ENCODE results near the gene HK1.

The HK1 gene

DNA sequence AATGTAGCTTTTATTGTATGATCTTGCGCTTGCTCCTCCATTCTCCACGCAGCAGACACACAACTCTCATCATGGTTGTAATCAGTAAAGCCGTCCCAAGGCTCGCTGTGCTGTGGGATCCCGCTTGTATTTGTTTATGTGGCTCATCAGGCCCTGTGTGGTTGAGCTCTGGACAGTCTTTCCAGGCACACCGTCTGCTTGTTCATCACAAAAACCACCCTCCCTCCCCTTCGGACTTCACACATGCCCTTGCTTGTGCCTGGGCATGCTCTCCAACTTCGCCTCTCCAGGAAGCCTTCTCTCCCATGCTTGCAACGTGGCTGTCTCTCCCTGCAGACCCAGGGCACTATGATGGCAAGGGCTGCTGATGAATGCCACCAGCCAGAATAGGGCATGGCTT is 62.4 kb downstream of the HK1 start:
- Histone ChIP-seq H4K20me1 (ENCODE audit: insufficient read depth, low read length) (peaks cover 49% of the 10 kb centered on the region), H3K4me3 (ENCODE audit: low read depth in 1 of 2, low read length in 2 of 2) (no peak overlapping the region), H2AFZ (ENCODE audit: low read depth, low read length) (no peak overlapping the region), H3K79me2 (ENCODE audit: insufficient read depth, low read length) (peaks cover 69% of the 10 kb centered on the region), H3K36me3 (ENCODE audit: insufficient read depth, low read length) (peaks cover 32% of the 10 kb centered on the region), H3K9me3 (ENCODE audit: insufficient read depth, low read length, severe bottlenecking) (no peaks in the 10 kb centered on the region), H3K27me3 (ENCODE audit: insufficient read depth, low read length, poor library complexity) (no peaks in the 10 kb centered on the region), H3K27ac (ENCODE audit: low read length) (no peak overlapping the region), H3K4me1 (ENCODE audit: insufficient read depth, low read length) (0 out of 2 replicates have a peak, but pooled peaks cover 3% of the 10 kb centered on the region), H3K9ac (ENCODE audit: low read depth, low read length) (no peak overlapping the region), H3K4me2 (ENCODE audit: insufficient read depth, low read length) (no peak overlapping the region)
- TF ChIP-seq, protein P1, sequence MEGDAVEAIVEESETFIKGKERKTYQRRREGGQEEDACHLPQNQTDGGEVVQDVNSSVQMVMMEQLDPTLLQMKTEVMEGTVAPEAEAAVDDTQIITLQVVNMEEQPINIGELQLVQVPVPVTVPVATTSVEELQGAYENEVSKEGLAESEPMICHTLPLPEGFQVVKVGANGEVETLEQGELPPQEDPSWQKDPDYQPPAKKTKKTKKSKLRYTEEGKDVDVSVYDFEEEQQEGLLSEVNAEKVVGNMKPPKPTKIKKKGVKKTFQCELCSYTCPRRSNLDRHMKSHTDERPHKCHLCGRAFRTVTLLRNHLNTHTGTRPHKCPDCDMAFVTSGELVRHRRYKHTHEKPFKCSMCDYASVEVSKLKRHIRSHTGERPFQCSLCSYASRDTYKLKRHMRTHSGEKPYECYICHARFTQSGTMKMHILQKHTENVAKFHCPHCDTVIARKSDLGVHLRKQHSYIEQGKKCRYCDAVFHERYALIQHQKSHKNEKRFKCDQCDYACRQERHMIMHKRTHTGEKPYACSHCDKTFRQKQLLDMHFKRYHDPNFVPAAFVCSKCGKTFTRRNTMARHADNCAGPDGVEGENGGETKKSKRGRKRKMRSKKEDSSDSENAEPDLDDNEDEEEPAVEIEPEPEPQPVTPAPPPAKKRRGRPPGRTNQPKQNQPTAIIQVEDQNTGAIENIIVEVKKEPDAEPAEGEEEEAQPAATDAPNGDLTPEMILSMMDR (IDR thresholded peaks at IDR 0.05; ENCODE audit: borderline replicate concordance, extremely low read depth, low read length, poor library complexity, severe bottlenecking): no peak
- no peak for TF ChIP-seq EZH2 (IDR thresholded peaks at IDR 0.05; ENCODE audit: borderline replicate concordance, low read depth, low read length, severe bottlenecking)
- DNase-seq: no peak
- ATAC-seq (ENCODE audit: insufficient read depth, low read depth): no peak

DNA sequence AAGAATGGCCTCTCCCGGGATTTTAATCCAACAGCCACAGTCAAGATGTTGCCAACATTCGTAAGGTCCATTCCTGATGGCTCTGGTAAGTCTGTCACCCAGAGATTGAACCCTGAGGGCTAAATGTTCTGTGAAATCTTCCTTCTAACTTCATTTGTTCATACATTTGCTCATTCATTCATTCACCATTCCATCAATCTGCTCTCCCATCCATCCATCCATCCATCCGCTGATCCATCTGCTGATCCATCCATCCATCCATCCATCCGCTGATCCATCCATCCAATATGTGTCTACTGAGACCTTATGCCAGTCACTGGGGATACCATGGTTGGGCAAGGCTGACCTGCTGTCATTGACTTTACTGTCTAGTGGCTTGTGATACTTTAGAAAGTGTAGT is 65.6 kb downstream of the HK1 start:
- Histone ChIP-seq H3K27ac (ENCODE audit: low read length) (no peak overlapping the region), H4K20me1 (ENCODE audit: insufficient read depth, low read length) (peaks cover 36% of the 10 kb centered on the region), H3K27me3 (ENCODE audit: insufficient read depth, low read length, poor library complexity) (no peaks in the 10 kb centered on the region), H3K4me3 (ENCODE audit: low read depth in 1 of 2, low read length in 2 of 2) (no peak overlapping the region), H3K9ac (ENCODE audit: low read depth, low read length) (no peak overlapping the region), H2AFZ (ENCODE audit: low read depth, low read length) (no peak overlapping the region), H3K79me2 (ENCODE audit: insufficient read depth, low read length) (peaks cover 49% of the 10 kb centered on the region), H3K4me1 (ENCODE audit: insufficient read depth, low read length) (0 out of 2 replicates have a peak, but pooled peaks cover 3% of the 10 kb centered on the region), H3K9me3 (ENCODE audit: insufficient read depth, low read length, severe bottlenecking) (no peaks in the 10 kb centered on the region), H3K36me3 (ENCODE audit: insufficient read depth, low read length) (peaks cover 53% of the 10 kb centered on the region), H3K4me2 (ENCODE audit: insufficient read depth, low read length) (no peak overlapping the region)
- ATAC-seq (ENCODE audit: insufficient read depth, low read depth): no peak
- no peak for TF ChIP-seq EZH2 (IDR thresholded peaks at IDR 0.05; ENCODE audit: borderline replicate concordance, low read depth, low read length, severe bottlenecking)
- TF ChIP-seq, protein P1 (IDR thresholded peaks at IDR 0.05; ENCODE audit: borderline replicate concordance, extremely low read depth, low read length, poor library complexity, severe bottlenecking): no peak
- no peak for DNase-seq

DNA sequence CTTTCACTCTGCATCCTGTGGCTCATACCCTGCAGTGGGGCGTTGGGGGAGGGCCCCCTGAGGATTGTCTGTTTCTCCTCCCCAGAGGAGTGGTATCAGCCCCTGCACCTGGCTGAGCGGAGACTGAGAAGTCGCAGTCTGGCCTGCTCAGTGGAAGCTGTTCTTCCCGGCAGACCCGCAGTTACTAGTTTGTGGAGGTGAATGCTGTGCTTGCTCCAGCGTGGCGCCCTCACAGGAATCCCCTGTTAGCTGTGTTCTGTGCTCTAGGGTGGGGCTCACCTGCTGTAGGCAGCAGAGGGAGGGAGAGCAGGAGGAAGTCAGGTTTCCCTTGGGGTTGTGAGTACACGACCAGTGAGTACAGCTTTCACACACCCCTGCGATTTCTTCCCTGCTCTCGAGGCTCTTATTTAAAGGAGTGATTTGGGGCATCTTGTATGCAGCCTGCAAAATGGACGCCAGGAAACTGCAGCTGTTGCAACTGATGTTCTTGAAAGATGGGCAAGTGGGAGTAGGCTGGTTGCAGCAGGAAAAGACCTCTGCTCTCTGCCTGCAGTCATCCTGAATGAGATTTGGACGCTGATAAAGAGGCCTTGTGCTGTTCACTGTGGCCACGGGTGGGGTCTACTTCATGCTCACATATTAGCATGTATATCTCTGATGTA is 66.4 kb downstream of the HK1 start:
- Histone ChIP-seq H3K4me1 (ENCODE audit: insufficient read depth, low read length) (0 out of 2 replicates have a peak, but pooled peaks cover 3% of the 10 kb centered on the region), H3K9me3 (ENCODE audit: insufficient read depth, low read length, severe bottlenecking) (no peaks in the 10 kb centered on the region), H3K27me3 (ENCODE audit: insufficient read depth, low read length, poor library complexity) (no peaks in the 10 kb centered on the region), H3K79me2 (ENCODE audit: insufficient read depth, low read length) (peaks cover 41% of the 10 kb centered on the region), H3K4me3 (ENCODE audit: low read depth in 1 of 2, low read length in 2 of 2) (no peak overlapping the region), H3K36me3 (ENCODE audit: insufficient read depth, low read length) (peaks cover 61% of the 10 kb centered on the region), H4K20me1 (ENCODE audit: insufficient read depth, low read length) (peaks cover 29% of the 10 kb centered on the region), H2AFZ (ENCODE audit: low read depth, low read length) (no peak overlapping the region), H3K4me2 (ENCODE audit: insufficient read depth, low read length) (no peak overlapping the region), H3K9ac (ENCODE audit: low read depth, low read length) (no peak overlapping the region), H3K27ac (ENCODE audit: low read length) (peak overlapping the region; percentile 14; the same call in 1 of the 2 replicates)
- peak; percentile 21 for DNase-seq
- TF ChIP-seq, protein P1 (IDR thresholded peaks at IDR 0.05; ENCODE audit: borderline replicate concordance, extremely low read depth, low read length, poor library complexity, severe bottlenecking): no peak
- no peak for TF ChIP-seq EZH2 (IDR thresholded peaks at IDR 0.05; ENCODE audit: borderline replicate concordance, low read depth, low read length, severe bottlenecking)
- peak; percentile 58 for ATAC-seq (ENCODE audit: insufficient read depth, low read depth)
